HepG2 (cell line): Measurements from ENCODE around the gene SCAI. TPM values are rescaled to one million over a fixed set of nuclear protein-coding genes. Genes with fewer than 3 reads are reported as not detected.

Experiments
- ATF7 ChIP-seq, 2 experiments: fragments of 450-650 bp in 1 of 2; sonication (generic) in 1 of 2; formaldehyde crosslinking in 1 of 2; IDR thresholded peaks; 2 replicates each; pipeline versions ENCODE4 v1.4.0 to v1.6.1; 2016 to 2020; ENCODE audit warnings: antibody characterized with exemption in 1 of 2, mild to moderate bottlenecking in 1 of 2, missing genetic modification reagents in 1 of 2
- CSRNP1 ChIP-seq: sonication (generic); formaldehyde crosslinking; IDR thresholded peaks from 2 replicates; pipeline ENCODE4 v1.8.1; 2023; ENCODE audit warnings: mild to moderate bottlenecking, missing genetic modification reagents
- EZH2 ChIP-seq: conservative IDR thresholded peaks from 2 replicates; pipeline ENCODE4 v1.6.1; 2012; ENCODE audit warnings: mild to moderate bottlenecking, low read depth, low read length, moderate library complexity
- HDAC6 ChIP-seq: fragments of 200-600 bp; sonication (generic); IDR thresholded peaks from 2 replicates; pipeline ENCODE4 v1.7.0; 2017; ENCODE audit warnings: mild to moderate bottlenecking, antibody characterized with exemption, low read length, low read depth
- IRF1 ChIP-seq: sonication (generic); formaldehyde crosslinking; IDR thresholded peaks from 2 replicates; pipeline ENCODE4 v1.4.0; 2020; ENCODE audit warnings: low read depth, mild to moderate bottlenecking, missing genetic modification reagents
- KDM5A ChIP-seq: fragments of 200-600 bp; sonication (generic); IDR thresholded peaks from 2 replicates; pipeline ENCODE4 v1.7.0; 2018; ENCODE audit warnings: antibody characterized with exemption, mild to moderate bottlenecking, low read length, borderline replicate concordance
- NFATC3 ChIP-seq: sonication (generic); formaldehyde crosslinking; IDR thresholded peaks from 2 replicates; pipeline ENCODE4 v1.5.1; 2020; ENCODE audit warnings: mild to moderate bottlenecking, missing genetic modification reagents
- NKX3-1 ChIP-seq: sonication (generic); formaldehyde crosslinking; IDR thresholded peaks from 2 replicates; pipeline ENCODE4 v1.5.0; 2020; ENCODE audit warnings: missing genetic modification reagents
- PBX2 ChIP-seq: IDR thresholded peaks from 2 replicates; pipeline ENCODE4 v1.6.1; 2016; ENCODE audit warnings: control low read depth
- PREB ChIP-seq: sonication (generic); formaldehyde crosslinking; IDR thresholded peaks from 2 replicates; pipeline ENCODE4 v1.4.0; 2020; ENCODE audit warnings: missing genetic modification reagents
- RFX5 ChIP-seq: IDR thresholded peaks from 2 replicates; pipeline ENCODE4 v1.6.1; 2011; ENCODE audit warnings: low read depth, low read length, improper control_type of control experiment
- RNF219 ChIP-seq: sonication (generic); formaldehyde crosslinking; IDR thresholded peaks from 2 replicates; pipeline ENCODE4 v1.5.0; 2020; ENCODE audit warnings: mild to moderate bottlenecking, missing genetic modification reagents
- SNAI1 ChIP-seq: sonication (generic); formaldehyde crosslinking; IDR thresholded peaks from 2 replicates; pipeline ENCODE4 v1.5.0; 2020; ENCODE audit warnings: mild to moderate bottlenecking, missing genetic modification reagents, borderline replicate concordance
- TSC22D2 ChIP-seq: sonication (generic); formaldehyde crosslinking; IDR thresholded peaks from 2 replicates; pipeline ENCODE4 v1.5.1; 2020; ENCODE audit warnings: missing genetic modification reagents, mild to moderate bottlenecking, borderline replicate concordance
- ZBTB14 ChIP-seq: sonication (generic); formaldehyde crosslinking; IDR thresholded peaks from 2 replicates; pipeline ENCODE4 v1.4.0; 2020; ENCODE audit warnings: missing genetic modification reagents
- ZBTB34 ChIP-seq: sonication (generic); formaldehyde crosslinking; IDR thresholded peaks from 2 replicates; pipeline ENCODE4 v1.8.0; 2022; ENCODE audit warnings: mild to moderate bottlenecking, missing genetic modification reagents
- ZNF33A ChIP-seq: sonication (generic); formaldehyde crosslinking; IDR thresholded peaks from 2 replicates; pipeline ENCODE4 v1.5.1; 2020; ENCODE audit warnings: missing genetic modification reagents, mild to moderate bottlenecking, moderate library complexity, borderline replicate concordance
- ZNF451 ChIP-seq: sonication (generic); formaldehyde crosslinking; IDR thresholded peaks from 2 replicates; pipeline ENCODE4 v1.5.0; 2020; ENCODE audit warnings: mild to moderate bottlenecking, missing genetic modification reagents
- ZNF879 ChIP-seq: sonication (generic); formaldehyde crosslinking; IDR thresholded peaks from 2 replicates; pipeline ENCODE4 v1.8.1; 2023; ENCODE audit warnings: missing genetic modification reagents
- polyA plus RNA-seq, 8 experiments: library from polyadenylated mRNA; depleted of rRNA in 3 of 8; stranded (reverse) in 7 of 8; unstranded in 1 of 8; fragments of >200 nt; fragmentation: Illumina TruSeq in 4 of 8; extraction: Trizol in 4 of 8; gene quantifications; 2 replicates each; pipeline versions ENCODE4 v1.2.1 to v1.2.3, GENCODE V29; 2011 to 2016; ENCODE audit warnings: low read depth in 4 of 8, missing spikeins in 1 of 8, mixed read lengths in 1 of 8; ENCODE audit not compliant: insufficient read depth in 1 of 8
- total RNA-seq, 5 experiments: library from RNA; depleted of rRNA; stranded (reverse); fragments of >200 nt; fragmentation: Illumina TruSeq; extraction: Trizol; gene quantifications; 2 replicates each; pipeline ENCODE4 v1.2.3, GENCODE V29; 2016; ENCODE audit warnings: low read depth in 1 of 5

SCAI gene
- total and polyA plus RNA-seq, 2 of the 13 experiments (the other 11 are each of a cell fraction or from before 2014, with no cell fraction given): 4.4 to 8.4 TPM

- peak; percentile 91 for TF ChIP-seq PBX2 (CRISPR knock-in tag)
- TF ChIP-seq NFATC3: no peak
- TF ChIP-seq RFX5: no peak
- no peak for TF ChIP-seq ZNF451 (CRISPR knock-in tag)
- TF ChIP-seq ZBTB14 (CRISPR knock-in tag): no peak
- TF ChIP-seq RNF219 (CRISPR knock-in tag): no peak
- no peak for TF ChIP-seq ZNF879 (CRISPR knock-in tag)
- TF ChIP-seq ZNF33A (CRISPR knock-in tag): no peak
- no peak for TF ChIP-seq NKX3-1 (CRISPR knock-in tag)
- no peak for TF ChIP-seq PREB (CRISPR knock-in tag)
- no peak for TF ChIP-seq ATF7 (IDR thresholded peaks at IDR 0.05)
- no peak for TF ChIP-seq ATF7 (CRISPR knock-in tag; IDR thresholded peaks at IDR 0.05)
- no peak for TF ChIP-seq EZH2
- TF ChIP-seq IRF1 (CRISPR knock-in tag): no peak
- TF ChIP-seq KDM5A: peak; percentile 37; the same call in 1 of the 2 replicates
- no peak for TF ChIP-seq HDAC6
- no peak for TF ChIP-seq CSRNP1 (CRISPR knock-in tag)
- no peak for TF ChIP-seq TSC22D2 (CRISPR knock-in tag)
- no peak for TF ChIP-seq ZBTB34
- TF ChIP-seq SNAI1: no peak
Measured at GRCh38 chr9:125143377-125144090, at the start of gene SCAI (continued).
